ENCODE measurements around the gene NPM3.
"Not testable (repeated sequence)": the region's sequence is repeated elsewhere in the genome, so short reads cannot be mapped to it uniquely, and the experiment has no call there.

Gene NPM3

GRCh38 chr10:101797403-101798059 lies 14.3 kb upstream of the NPM3 start:
- peaks cover 6% of the 10 kb centered on the region for H4K20me1 ChIP-seq (ENCODE audit: insufficient read depth, low read length)
- no peaks in the 10 kb centered on the region for H3K4me1 ChIP-seq (ENCODE audit: low read length)
- H3K4me3 ChIP-seq (ENCODE audit: low read length) = no peak overlapping the region
- TF ChIP-seq EZH2phosphoT487 (IDR thresholded peaks at IDR 0.05; ENCODE audit: low read depth) = no peak
- TF ChIP-seq, protein P1, sequence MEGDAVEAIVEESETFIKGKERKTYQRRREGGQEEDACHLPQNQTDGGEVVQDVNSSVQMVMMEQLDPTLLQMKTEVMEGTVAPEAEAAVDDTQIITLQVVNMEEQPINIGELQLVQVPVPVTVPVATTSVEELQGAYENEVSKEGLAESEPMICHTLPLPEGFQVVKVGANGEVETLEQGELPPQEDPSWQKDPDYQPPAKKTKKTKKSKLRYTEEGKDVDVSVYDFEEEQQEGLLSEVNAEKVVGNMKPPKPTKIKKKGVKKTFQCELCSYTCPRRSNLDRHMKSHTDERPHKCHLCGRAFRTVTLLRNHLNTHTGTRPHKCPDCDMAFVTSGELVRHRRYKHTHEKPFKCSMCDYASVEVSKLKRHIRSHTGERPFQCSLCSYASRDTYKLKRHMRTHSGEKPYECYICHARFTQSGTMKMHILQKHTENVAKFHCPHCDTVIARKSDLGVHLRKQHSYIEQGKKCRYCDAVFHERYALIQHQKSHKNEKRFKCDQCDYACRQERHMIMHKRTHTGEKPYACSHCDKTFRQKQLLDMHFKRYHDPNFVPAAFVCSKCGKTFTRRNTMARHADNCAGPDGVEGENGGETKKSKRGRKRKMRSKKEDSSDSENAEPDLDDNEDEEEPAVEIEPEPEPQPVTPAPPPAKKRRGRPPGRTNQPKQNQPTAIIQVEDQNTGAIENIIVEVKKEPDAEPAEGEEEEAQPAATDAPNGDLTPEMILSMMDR (IDR thresholded peaks at IDR 0.05; ENCODE audit: low read depth, low read length) = no peak
- no peak overlapping the region for H3K4me2 ChIP-seq (ENCODE audit: low read length)
- H3K9me3 ChIP-seq (ENCODE audit: insufficient read depth, low read length) = no peaks in the 10 kb centered on the region
- H3K36me3 ChIP-seq (replicated peaks; ENCODE audit: low read depth, low read length) = peaks cover 48% of the 10 kb centered on the region
- H2AFZ ChIP-seq (ENCODE audit: low read depth, low read length) = no peak overlapping the region
- H3K27me3 ChIP-seq (ENCODE audit: low read depth, low read length) = no peaks in the 10 kb centered on the region
- no peak overlapping the region for H3K27ac ChIP-seq (ENCODE audit: low read length)
- peaks cover 15% of the 10 kb centered on the region; the same call in 1 of the 2 replicates for H3K79me2 ChIP-seq (ENCODE audit: low read length)
- no peak overlapping the region for H3K9ac ChIP-seq (ENCODE audit: low read length)

DNA sequence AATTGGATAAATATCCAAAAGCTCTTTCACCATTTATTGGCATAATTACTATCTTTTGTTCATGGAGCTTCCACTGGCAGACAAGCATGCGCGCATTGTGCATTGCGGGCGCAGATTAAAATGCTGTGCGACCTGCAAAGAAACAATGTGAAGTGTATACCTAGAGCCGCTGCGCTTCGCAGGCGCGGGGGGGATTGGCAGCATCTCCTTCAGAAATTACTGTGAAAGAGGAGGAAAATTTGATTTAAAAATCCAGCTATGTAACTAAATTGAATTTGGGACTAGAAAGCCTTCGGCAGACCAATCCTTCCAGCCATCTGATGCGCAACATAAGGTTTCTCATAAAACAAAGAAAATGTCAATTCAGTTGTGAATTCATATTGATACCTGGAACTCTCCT lies 10.3 kb upstream of the NPM3 start:
- Histone ChIP-seq H4K20me1 (ENCODE audit: insufficient read depth, low read length) (no peaks in the 10 kb centered on the region; the same call in 1 of the 2 replicates), H3K9ac (ENCODE audit: low read length) (no peak overlapping the region), H3K4me1 (ENCODE audit: low read length) (no peaks in the 10 kb centered on the region), H3K4me2 (ENCODE audit: low read length) (no peak overlapping the region), H2AFZ (ENCODE audit: low read depth, low read length) (no peak overlapping the region), H3K4me3 (ENCODE audit: low read length) (no peak overlapping the region), H3K27ac (ENCODE audit: low read length) (no peak overlapping the region), H3K9me3 (ENCODE audit: insufficient read depth, low read length) (no peaks in the 10 kb centered on the region), H3K36me3 (replicated peaks; ENCODE audit: low read depth, low read length) (peaks cover 41% of the 10 kb centered on the region), H3K79me2 (ENCODE audit: low read length) (peaks cover 9% of the 10 kb centered on the region; the same call in 1 of the 2 replicates), H3K27me3 (ENCODE audit: low read depth, low read length) (no peaks in the 10 kb centered on the region)
- TF ChIP-seq, protein P1 (IDR thresholded peaks at IDR 0.05; ENCODE audit: low read depth, low read length) = no peak
- TF ChIP-seq EZH2phosphoT487 (IDR thresholded peaks at IDR 0.05; ENCODE audit: low read depth) = no peak

- H2AFZ ChIP-seq (ENCODE audit: low read depth, low read length) = no peak overlapping the region
- H3K36me3 ChIP-seq (replicated peaks; ENCODE audit: low read depth, low read length) = peaks cover 40% of the 10 kb centered on the region
- no peak overlapping the region for H3K4me2 ChIP-seq (ENCODE audit: low read length)
- H3K27me3 ChIP-seq (ENCODE audit: low read depth, low read length) = no peaks in the 10 kb centered on the region
- H4K20me1 ChIP-seq (ENCODE audit: insufficient read depth, low read length) = no peaks in the 10 kb centered on the region
- H3K9me3 ChIP-seq (ENCODE audit: insufficient read depth, low read length) = no peaks in the 10 kb centered on the region
- H3K9ac ChIP-seq (ENCODE audit: low read length) = no peak overlapping the region
- H3K4me3 ChIP-seq (ENCODE audit: low read length) = no peak overlapping the region
- H3K79me2 ChIP-seq (ENCODE audit: low read length) = no peaks in the 10 kb centered on the region
- H3K4me1 ChIP-seq (ENCODE audit: low read length) = no peaks in the 10 kb centered on the region
- TF ChIP-seq, protein P1 (IDR thresholded peaks at IDR 0.05; ENCODE audit: low read depth, low read length) = no peak
- TF ChIP-seq EZH2phosphoT487 (IDR thresholded peaks at IDR 0.05; ENCODE audit: low read depth) = no peak
- H3K27ac ChIP-seq (ENCODE audit: low read length) = no peak overlapping the region
These were observed 6.4 kb upstream of the NPM3 start for GRCh38 chr10:101789686-101790085.

- H3K36me3 ChIP-seq (replicated peaks; ENCODE audit: low read depth, low read length) = peaks cover 40% of the 10 kb centered on the region
- not testable (repeated sequence) for H3K4me3 ChIP-seq (ENCODE audit: low read length); H3K9me3 ChIP-seq (ENCODE audit: insufficient read depth, low read length); H3K27me3 ChIP-seq (ENCODE audit: low read depth, low read length); H3K27ac ChIP-seq (ENCODE audit: low read length); H3K4me2 ChIP-seq (ENCODE audit: low read length); H3K4me1 ChIP-seq (ENCODE audit: low read length); H2AFZ ChIP-seq (ENCODE audit: low read depth, low read length); H3K79me2 ChIP-seq (ENCODE audit: low read length); H4K20me1 ChIP-seq (ENCODE audit: insufficient read depth, low read length); H3K9ac ChIP-seq (ENCODE audit: low read length)
These were observed 6.0 kb upstream of the NPM3 start for GRCh38 chr10:101789231-101789630.

Data from OCI-LY3 (cell line).